Small intestine (tissue), 7 donors: Measurements from ENCODE around the gene CIRBP. TPM values are rescaled to one million over a fixed set of nuclear protein-coding genes. Genes with fewer than 3 reads are reported as not detected.

Experiments used
- DNase-seq, 2 donors: peaks; one replicate each; pipeline versions ENCODE4 v3.0.0 to v3.0.0-alpha.2; 2013
- FAIRE-seq: peaks from 2 replicates; lab custom pipeline; 2012; peaks lifted over from hg19 to GRCh38; lab: Jason Lieb, UNC
- H3K27ac ChIP-seq, 3 donors: one replicate each; pipeline ENCODE4 v1.5.1; 2013; ENCODE audit warnings: low read length in 2 of 3, mild to moderate bottlenecking in 2 of 3, control low read depth in 1 of 3, inconsistent platforms in 1 of 3, low read depth in 1 of 3, moderate library complexity in 1 of 3
- H3K27me3 ChIP-seq, 3 donors: one replicate each; pipeline ENCODE4 v1.6.1; 2013; ENCODE audit warnings: low read length in 3 of 3, inconsistent platforms in 1 of 3; ENCODE audit not compliant: control insufficient read depth in 3 of 3, insufficient read depth in 3 of 3
- H3K36me3 ChIP-seq, 3 donors: one replicate each; pipeline ENCODE4 v1.6.1; 2013; ENCODE audit warnings: low read length in 3 of 3, inconsistent platforms in 1 of 3, low read depth in 1 of 3, mild to moderate bottlenecking in 1 of 3, moderate library complexity in 1 of 3; ENCODE audit not compliant: control insufficient read depth in 3 of 3, insufficient read depth in 2 of 3
- H3K4me1 ChIP-seq, 3 donors: one replicate each; pipeline ENCODE4 v1.6.1; 2013; ENCODE audit warnings: low read length in 2 of 3, inconsistent platforms in 1 of 3, low read depth in 1 of 3, mild to moderate bottlenecking in 1 of 3, moderate library complexity in 1 of 3; ENCODE audit not compliant: control insufficient read depth in 3 of 3, insufficient read depth in 2 of 3
- H3K4me3 ChIP-seq, 3 donors: one replicate each; pipeline ENCODE4 v1.5.1; 2013; ENCODE audit warnings: low read length in 3 of 3, control low read depth in 1 of 3, inconsistent platforms in 1 of 3, low read depth in 1 of 3, mild to moderate bottlenecking in 1 of 3, moderate library complexity in 1 of 3
- H3K9me3 ChIP-seq, 2 donors: one replicate each; pipeline ENCODE4 v1.6.1; 2013; ENCODE audit warnings: low read depth in 1 of 2, low read length in 1 of 2; ENCODE audit not compliant: control insufficient read depth in 2 of 2, insufficient read depth in 1 of 2
- WGBS, 3 donors: extraction: QIAGEN DNeasy Blood & Tissue Kit; methylation state at CpG; one replicate each; pipeline ENCODE4 v1.1.7; 2013; 5-methylcytosine and 5-hydroxymethylcytosine counted together
- polyA plus RNA-seq, 4 donors: library from polyadenylated mRNA; stranded (reverse) in 3 of 4; unstranded in 1 of 4; fragments of 200-250 nt in 3 of 4; fragments of 120-200 nt in 1 of 4; gene quantifications; one replicate each; pipeline versions ENCODE4 v1.2.1 to v1.2.3, GENCODE V29; 2013
- donor health status: healthy with polysubstance abuse.
- donor health status: control.
- donor health status: control.
- donor health status: Bipolar disorder and iron deficiency.
- donor health status: healthy.

CIRBP gene
- polyA plus RNA-seq, 4 donors = 250 to 543 (median 373) TPM

- no peak overlapping the region for H3K27ac ChIP-seq
- peaks cover 5 to 34% (median 10%) of the 10 kb centered on the region in 3 donors for H3K27me3 ChIP-seq
- H3K9me3 ChIP-seq = no peaks in the 10 kb centered on the region
- H3K4me1 ChIP-seq = peaks cover 0 to 16% (median 3%) of the 10 kb centered on the region in 3 donors
- no peak for FAIRE-seq
- 77 to 85% (median 80%) methylated on average over 9 of the region's 9 CpGs for WGBS, 3 donors
- no peak overlapping the region for H3K4me3 ChIP-seq
- DNase-seq = no peak
- H3K36me3 ChIP-seq = no peaks in the 10 kb centered on the region
Observed at GRCh38 chr19:1321539-1321938, 52.4 kb downstream of the CIRBP start.

GRCh38 chr19:1322198-1322981, 53.3 kb downstream of the CIRBP start:
- H3K4me1 ChIP-seq = peaks cover 0 to 16% (median 3%) of the 10 kb centered on the region in 3 donors
- no peak overlapping the region for H3K4me3 ChIP-seq
- no peak overlapping the region for H3K27ac ChIP-seq
- no peak for FAIRE-seq
- H3K9me3 ChIP-seq = no peaks in the 10 kb centered on the region
- H3K27me3 ChIP-seq = peaks cover 5 to 26% (median 10%) of the 10 kb centered on the region in 3 donors
- H3K36me3 ChIP-seq = no peaks in the 10 kb centered on the region
- 87 to 88% (median 88%) methylated on average over 14 to 16 of the region's 16 CpGs for WGBS, 3 donors
- DNase-seq = peak in 1 of 2 donors; percentile 1

- 67 to 79% (median 72%) methylated on average over 12 of the region's 12 CpGs for WGBS, 3 donors
- no peak for DNase-seq
- Histone ChIP-seq H3K27me3 (peaks cover 5 to 10% (median 9%) of the 10 kb centered on the region in 3 donors), H3K27ac (no peak overlapping the region), H3K9me3 (no peaks in the 10 kb centered on the region), H3K36me3 (no peaks in the 10 kb centered on the region), H3K4me1 (peaks cover 0 to 10% (median 3%) of the 10 kb centered on the region in 3 donors), H3K4me3 (peak overlapping the region in 1 of 3 donors; percentile 45)
- FAIRE-seq = no peak
Observed at GRCh38 chr19:1324249-1324805, 55.2 kb downstream of the CIRBP start.

Other genes starting within 250 kb of the CIRBP start
- gene TMEM259, start 248.2 kb upstream of the CIRBP start, polyA plus RNA-seq = 100 to 1,000 TPM; 123 to 313 (median 186) TPM
- gene RNU6-2, start 247.8 kb upstream of the CIRBP start, polyA plus RNA-seq = not detected
- 10 to 100 TPM; 14.5 to 34.4 (median 22.6) TPM for gene CNN2, start 242.7 kb upstream of the CIRBP start, polyA plus RNA-seq
- 10 to 100 TPM in 2 of 4 donors, 1 to 10 TPM in 2; 3.1 to 60.3 (median 20.2) TPM for gene ABCA7, start 229.2 kb upstream of the CIRBP start, polyA plus RNA-seq
- gene ARHGAP45, start 202.2 kb upstream of the CIRBP start, polyA plus RNA-seq = 10 to 100 TPM; 15.9 to 81.1 (median 48.5) TPM
- 100 to 1,000 TPM; 122 to 189 (median 142) TPM for gene POLR2E, start 174.0 kb upstream of the CIRBP start, polyA plus RNA-seq
- gene GPX4, start 165.3 kb upstream of the CIRBP start, polyA plus RNA-seq = 1,000 to 10,000 TPM in 2 of 4 donors, 100 to 1,000 TPM in 2; 335 to 1,298 (median 781) TPM
- 10 to 100 TPM; 19.7 to 32.1 (median 21.6) TPM for gene SBNO2, start 95.1 kb upstream of the CIRBP start, polyA plus RNA-seq
- 10 to 100 TPM; 57.7 to 86.2 (median 66.4) TPM for gene STK11, start 63.6 kb upstream of the CIRBP start, polyA plus RNA-seq
- gene CBARP, start 31.3 kb upstream of the CIRBP start, polyA plus RNA-seq = under 1 TPM in 2 of 4 donors, not detected in 2; 0.30 to 0.41 TPM
- gene ATP5F1D, start 27.6 kb upstream of the CIRBP start, polyA plus RNA-seq = 100 to 1,000 TPM; 126 to 823 (median 492) TPM
- gene MIDN, start 20.7 kb upstream of the CIRBP start, polyA plus RNA-seq = 100 to 1,000 TPM in 1 of 4 donors, 10 to 100 TPM in 3; 28.1 to 106 (median 33.0) TPM
- gene FAM174C, start 6.2 kb downstream of the CIRBP start, polyA plus RNA-seq = 100 to 1,000 TPM in 1 of 4 donors, 10 to 100 TPM in 3; 40.0 to 118 (median 82.3) TPM
- 10 to 100 TPM; 17.7 to 31.3 (median 27.6) TPM for gene EFNA2, start 16.5 kb downstream of the CIRBP start, polyA plus RNA-seq
- 100 to 1,000 TPM in 3 of 4 donors, 10 to 100 TPM in 1; 82.0 to 350 (median 248) TPM for gene NDUFS7, start 114.6 kb downstream of the CIRBP start, polyA plus RNA-seq
- 10 to 100 TPM in 1 of 4 donors, 1 to 10 TPM in 3; 1.1 to 25.7 (median 4.3) TPM for gene GAMT, start 132.2 kb downstream of the CIRBP start, polyA plus RNA-seq
- 100 to 1,000 TPM in 1 of 4 donors, 10 to 100 TPM in 3; 60.2 to 124 (median 80.5) TPM for gene DAZAP1, start 138.3 kb downstream of the CIRBP start, polyA plus RNA-seq
- 1,000 to 10,000 TPM; 1,394 to 3,547 (median 2,919) TPM for gene RPS15, start 169.1 kb downstream of the CIRBP start, polyA plus RNA-seq
- gene APC2, start 180.8 kb downstream of the CIRBP start, polyA plus RNA-seq = 1 to 10 TPM in 1 of 4 donors, under 1 TPM in 2, not detected in 1; 0.58 to 2.1 (median 0.81) TPM
- gene C19orf25, start 209.9 kb downstream of the CIRBP start, polyA plus RNA-seq = 10 to 100 TPM; 32.0 to 62.1 (median 52.8) TPM
- 10 to 100 TPM in 2 of 4 donors, 1 to 10 TPM in 2; 4.5 to 13.0 (median 8.8) TPM for gene PCSK4, start 221.0 kb downstream of the CIRBP start, polyA plus RNA-seq
- gene REEP6, start 221.8 kb downstream of the CIRBP start, polyA plus RNA-seq = 100 to 1,000 TPM; 167 to 363 (median 244) TPM
- gene ADAMTSL5, start 243.7 kb downstream of the CIRBP start, polyA plus RNA-seq = 10 to 100 TPM in 3 of 4 donors, 1 to 10 TPM in 1; 6.4 to 24.8 (median 18.6) TPM